AG04449 (cell line): ENCODE data around the gene PRSS21.

Experiments used
- CTCF ChIA-PET: fragments of 350-600 bp; formaldehyde crosslinking; extraction: SDS; loops from one replicate; lab custom pipeline; 2021; ENCODE audit warnings: antibody characterized with exemption; lab: Yijun Ruan, JAX
- POLR2A ChIA-PET: fragments of 400-600, 350-600 bp; formaldehyde crosslinking; extraction: SDS; loops from one replicate; lab custom pipeline; 2020; ENCODE audit warnings: antibody characterized with exemption, inconsistent platforms; lab: Yijun Ruan, JAX
- DNase-seq: peaks from one replicate; pipeline ENCODE4 v3.0.0-alpha.2; 2010; ENCODE audit warnings: low read depth, low spot score
- H3K4me3 ChIP-seq: 2 replicates; pipeline ENCODE4 v1.5.1; 2011; ENCODE audit warnings: low read depth, mild to moderate bottlenecking, control low read depth, low read length
- TF ChIP-seq, protein P1 (sequence below): IDR thresholded peaks from one replicate; pipeline ENCODE4 v1.5.1; 2011; ENCODE audit warnings: mild to moderate bottlenecking, moderate library complexity, low read length, control low read depth, inconsistent platforms; ENCODE audit not compliant: insufficient read depth; ENCODE audit errors: missing control alignments

The PRSS21 gene

DNA sequence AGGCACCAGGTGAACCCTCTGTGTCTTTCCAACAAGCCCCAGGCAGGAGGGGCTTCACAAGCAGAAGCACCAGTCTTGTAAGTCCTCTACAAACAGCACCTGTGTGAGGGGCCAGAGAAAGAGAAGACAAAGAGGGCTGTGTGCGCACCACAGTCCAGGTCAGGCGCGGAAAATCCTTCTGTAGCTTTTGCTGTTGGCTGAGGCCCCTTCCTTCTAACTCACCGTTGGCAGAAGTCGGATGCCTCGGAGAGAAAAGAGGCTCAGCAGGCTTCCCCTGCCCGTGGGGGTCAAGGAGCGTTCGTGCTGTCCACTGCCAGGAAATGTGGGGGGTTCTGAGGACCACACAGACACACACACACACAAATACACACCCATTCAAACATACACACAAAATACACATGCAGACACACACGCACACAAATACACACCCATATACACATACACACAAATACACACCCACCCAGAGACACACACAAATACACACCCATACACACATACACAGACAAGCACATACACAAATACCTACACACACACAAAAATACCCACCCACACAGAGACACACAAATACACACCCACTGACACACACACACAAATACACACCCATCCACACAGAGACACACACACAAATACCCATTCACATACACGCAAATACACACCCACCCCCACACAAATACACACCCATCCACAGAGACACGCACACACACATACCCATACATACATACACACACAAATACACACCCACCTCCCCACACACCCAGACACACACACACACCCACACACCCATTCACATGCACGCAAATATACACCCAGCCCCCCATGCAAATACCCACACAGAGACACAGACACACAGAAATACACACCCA lies 19.8 kb downstream of the PRSS21 start:
- H3K4me3 ChIP-seq: no peak overlapping the region
- TF ChIP-seq, protein P1, sequence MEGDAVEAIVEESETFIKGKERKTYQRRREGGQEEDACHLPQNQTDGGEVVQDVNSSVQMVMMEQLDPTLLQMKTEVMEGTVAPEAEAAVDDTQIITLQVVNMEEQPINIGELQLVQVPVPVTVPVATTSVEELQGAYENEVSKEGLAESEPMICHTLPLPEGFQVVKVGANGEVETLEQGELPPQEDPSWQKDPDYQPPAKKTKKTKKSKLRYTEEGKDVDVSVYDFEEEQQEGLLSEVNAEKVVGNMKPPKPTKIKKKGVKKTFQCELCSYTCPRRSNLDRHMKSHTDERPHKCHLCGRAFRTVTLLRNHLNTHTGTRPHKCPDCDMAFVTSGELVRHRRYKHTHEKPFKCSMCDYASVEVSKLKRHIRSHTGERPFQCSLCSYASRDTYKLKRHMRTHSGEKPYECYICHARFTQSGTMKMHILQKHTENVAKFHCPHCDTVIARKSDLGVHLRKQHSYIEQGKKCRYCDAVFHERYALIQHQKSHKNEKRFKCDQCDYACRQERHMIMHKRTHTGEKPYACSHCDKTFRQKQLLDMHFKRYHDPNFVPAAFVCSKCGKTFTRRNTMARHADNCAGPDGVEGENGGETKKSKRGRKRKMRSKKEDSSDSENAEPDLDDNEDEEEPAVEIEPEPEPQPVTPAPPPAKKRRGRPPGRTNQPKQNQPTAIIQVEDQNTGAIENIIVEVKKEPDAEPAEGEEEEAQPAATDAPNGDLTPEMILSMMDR: no peak
- DNase-seq: no peak
- POLR2A ChIA-PET: no interaction called here
- CTCF ChIA-PET: interaction anchor here (0.7 to 2.3 kb wide), 2 partner anchors 8 to 31 kb away, joined by 3 to 10 read pairs; no protein-coding TSS in a partner anchor

DNA sequence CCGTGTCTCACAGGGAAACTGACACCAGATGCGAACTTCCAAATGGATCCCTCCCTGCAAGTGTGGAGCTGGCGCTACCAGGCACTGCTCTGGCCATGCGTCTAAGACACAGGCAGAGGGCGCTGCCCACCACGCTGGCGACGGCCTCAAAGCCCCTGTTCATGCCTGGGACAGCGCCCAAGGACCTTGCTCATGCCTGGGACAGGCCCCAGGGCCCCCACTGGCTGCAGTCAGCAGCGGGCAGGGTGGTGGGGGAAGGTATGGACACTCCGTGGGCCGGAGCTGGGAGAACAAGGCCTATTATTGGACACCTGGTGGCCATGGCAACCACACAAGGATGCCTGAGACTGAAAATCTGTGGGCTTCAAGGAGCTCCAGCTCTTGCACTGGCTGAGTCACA lies 21.9 kb downstream of the PRSS21 start:
- ChIA-PET CTCF (interaction anchor here (0.5 to 3.8 kb wide), 41 partner anchors 9 to 139 kb away, joined by 3 to 134 read pairs (median 6); partner anchors contain the start of genes FLYWCH2, PRSS22, PRSS27 and PRSS41), POLR2A (interaction anchor here (0.8 to 1.4 kb wide), 4 partner anchors 12 to 85 kb away, joined by 3 to 7 read pairs (median 4); no protein-coding TSS in a partner anchor)
- no peak overlapping the region for H3K4me3 ChIP-seq
- peak; percentile 23 for DNase-seq
- TF ChIP-seq, protein P1: peak; percentile 96

DNA sequence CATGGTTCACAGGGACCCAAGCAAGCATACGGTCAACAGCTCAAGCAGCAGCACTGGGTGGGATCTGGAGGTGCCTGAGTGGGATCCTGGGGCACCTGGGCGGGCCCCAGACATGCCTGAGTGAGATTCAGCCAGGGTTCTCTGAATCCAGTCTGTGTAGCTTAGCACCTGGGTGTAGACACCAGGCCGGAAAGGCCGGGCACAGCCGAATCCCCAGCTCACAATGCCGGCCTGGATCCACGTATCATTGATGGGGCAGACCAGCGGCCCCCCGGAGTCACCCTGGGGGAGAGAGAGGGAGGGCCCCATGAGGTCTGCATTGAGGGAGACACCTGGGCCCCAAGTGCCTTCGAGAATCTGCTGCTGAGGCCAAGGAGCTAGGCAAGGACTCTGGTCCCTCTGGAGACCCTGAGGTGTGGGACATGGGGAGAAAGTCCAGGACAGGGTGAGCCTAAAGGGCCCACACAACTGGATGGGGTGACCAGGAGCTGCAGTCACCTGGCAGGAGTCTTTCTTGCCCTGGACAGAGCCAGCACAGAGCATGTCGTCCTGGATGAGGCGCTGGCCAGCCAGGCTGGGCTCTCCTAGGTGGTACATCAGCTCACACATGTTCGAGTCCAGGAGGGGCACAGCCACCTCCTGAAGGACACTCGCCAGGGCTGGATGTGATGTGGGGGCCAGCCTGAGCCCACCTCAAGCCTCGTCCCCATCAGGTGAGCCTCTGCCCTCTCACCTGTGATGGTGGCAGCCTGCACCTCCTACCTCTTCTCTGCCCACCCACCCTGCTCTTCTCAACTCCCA lies 22.8 kb downstream of the PRSS21 start:
- ChIA-PET POLR2A (interaction anchor here (0.8 to 1.4 kb wide), 4 partner anchors 11 to 86 kb away, joined by 3 to 7 read pairs (median 4); no protein-coding TSS in a partner anchor), CTCF (interaction anchor here (0.5 to 3.8 kb wide), 35 partner anchors 8 to 139 kb away, joined by 3 to 134 read pairs (median 6); partner anchors contain the start of genes FLYWCH2, PRSS22, PRSS27 and PRSS41)
- DNase-seq: no peak
- TF ChIP-seq, protein P1: no peak
- H3K4me3 ChIP-seq: no peak overlapping the region

DNA sequence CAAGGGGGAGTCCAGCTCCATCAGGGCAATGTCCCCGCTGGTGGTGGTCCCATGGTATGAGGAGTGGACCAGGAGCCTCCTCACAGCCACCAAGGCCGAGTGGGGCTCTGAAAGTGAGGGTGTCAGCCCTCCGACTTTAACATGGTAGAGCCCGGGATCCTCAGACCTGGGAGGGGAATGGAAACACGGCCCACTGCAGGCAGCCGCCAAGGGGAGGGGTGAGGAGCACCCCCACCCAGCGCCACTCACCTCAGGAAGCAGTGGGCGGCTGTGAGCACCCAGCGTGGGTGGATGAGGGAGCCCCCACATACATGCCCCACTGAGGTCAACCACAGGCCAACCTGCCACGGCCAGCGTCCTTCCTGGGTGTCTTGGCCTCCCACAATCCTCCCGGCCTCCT lies 23.9 kb downstream of the PRSS21 start:
- H3K4me3 ChIP-seq: no peak overlapping the region
- CTCF ChIA-PET: interaction anchor here (2.6 to 3.8 kb wide), 5 partner anchors 13 to 77 kb away, joined by 16 to 134 read pairs (median 31); no protein-coding TSS in a partner anchor
- DNase-seq: no peak
- POLR2A ChIA-PET: no interaction called here
- TF ChIP-seq, protein P1: no peak

DNA sequence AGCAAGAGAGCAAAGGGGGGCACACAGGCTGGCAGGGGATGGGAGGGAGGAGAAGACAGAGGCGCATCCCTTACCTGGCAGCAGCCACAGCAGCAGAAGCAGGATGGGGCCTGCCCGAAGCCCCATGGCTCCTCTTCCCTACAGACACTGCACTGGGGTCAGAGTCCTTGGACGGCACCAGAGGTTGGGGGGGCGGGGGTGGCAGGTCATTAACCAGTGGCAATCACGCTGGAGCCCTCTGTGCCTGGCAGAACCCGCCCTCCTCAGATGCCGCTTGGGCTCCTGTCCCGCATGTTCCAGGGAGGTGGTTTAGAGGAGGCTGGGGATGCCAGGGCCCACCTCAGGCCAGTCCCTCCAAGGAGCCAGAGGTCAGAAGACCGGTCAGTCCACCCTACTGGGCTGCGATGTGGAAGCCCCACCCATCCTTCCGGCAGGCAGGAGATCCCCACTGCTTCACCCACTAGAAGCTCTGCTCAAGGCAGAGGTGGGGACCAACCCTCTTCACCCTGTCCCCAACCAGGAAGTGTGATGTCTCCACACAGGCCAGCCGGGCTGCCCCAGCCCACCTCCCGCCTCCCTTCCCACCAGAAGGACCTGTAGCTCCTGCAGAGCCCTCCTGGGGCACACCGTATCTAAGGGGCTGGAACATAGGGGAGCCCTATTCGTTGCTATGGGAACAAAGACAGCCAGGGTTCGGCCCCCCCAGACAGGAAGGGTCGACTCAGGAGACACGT lies 24.7 kb downstream of the PRSS21 start:
- DNase-seq: no peak
- H3K4me3 ChIP-seq: no peak overlapping the region
- TF ChIP-seq, protein P1: no peak
- ChIA-PET POLR2A (no interaction called here), CTCF (interaction anchor here (1.1 to 4.7 kb wide), 3 partner anchors 26 to 64 kb away, joined by 3 to 38 read pairs (median 3); no protein-coding TSS in a partner anchor)
